Endothelial cell of umbilical vein (primary cell): Measurements from ENCODE around the gene ZNF668. TPM values are rescaled to one million over a fixed set of nuclear protein-coding genes. Genes with fewer than 3 reads are reported as not detected.

ENCODE experiments used
- BruUV-seq: library from RNA; stranded (reverse); fragments of 400-500 nt; replicated peaks from 2 replicates; lab custom pipeline; 2021; lab: Mats Ljungman, UMichigan
- CTCF ChIA-PET: fragments of 300-600, 350-600 bp; sonication (Branson Sonifier 250); formaldehyde crosslinking; loops from one replicate; lab custom pipeline; 2021; ENCODE audit warnings: antibody characterized with exemption, inconsistent platforms; lab: Charles Lee
- POLR2A ChIA-PET: fragments of 300-600, 350-600 bp; sonication (Branson Sonifier 250); formaldehyde crosslinking; loops from one replicate; lab custom pipeline; 2021; ENCODE audit warnings: antibody characterized with exemption, inconsistent platforms; lab: Charles Lee
- DNase-seq: peaks from one replicate; pipeline ENCODE4 v3.0.0-alpha.2; 2011; ENCODE audit warnings: low read depth, low spot score
- FAIRE-seq: peaks from 2 replicates; lab custom pipeline; 2011; peaks lifted over from hg19 to GRCh38; lab: Jason Lieb, UNC
- H2AFZ ChIP-seq: 2 replicates; pipeline ENCODE4 v1.6.0; 2012; ENCODE audit warnings: low read depth, low read length, control low read depth, inconsistent platforms
- H3K27ac ChIP-seq: 2 replicates; pipeline ENCODE4 v1.5.1; 2011; ENCODE audit warnings: low read depth, mild to moderate bottlenecking, control low read depth, low read length, moderate library complexity; ENCODE audit not compliant: insufficient read depth
- H3K27me3 ChIP-seq, 2 experiments: 2 replicates each; pipeline versions ENCODE4 v1.6.0 to v1.6.1; 2011; ENCODE audit warnings: low read length in 2 of 2, mixed read lengths in 1 of 2; ENCODE audit not compliant: control insufficient read depth in 2 of 2, insufficient read depth in 2 of 2
- H3K36me3 ChIP-seq, 2 experiments: 2 replicates in 1 of 2; 3 replicates in 1 of 2; pipeline ENCODE4 v1.5.1; 2011; ENCODE audit warnings: low read length in 2 of 2, mild to moderate bottlenecking in 1 of 2, moderate library complexity in 1 of 2; ENCODE audit not compliant: control insufficient read depth in 2 of 2, insufficient read depth in 2 of 2; ENCODE audit errors: extremely low read depth in 1 of 2
- H3K4me1 ChIP-seq: 3 replicates; pipeline ENCODE4 v1.5.1; 2011; ENCODE audit warnings: mild to moderate bottlenecking, low read length; ENCODE audit not compliant: control insufficient read depth, insufficient read depth; ENCODE audit errors: extremely low read depth
- H3K4me2 ChIP-seq: 2 replicates; pipeline ENCODE4 v1.6.1; 2011; ENCODE audit warnings: low read length, control low read depth, mixed read lengths; ENCODE audit not compliant: insufficient read depth
- H3K4me3 ChIP-seq, 3 experiments: fragments of 200-600 bp in 1 of 3; sonication (generic), shearing (Covaris generic) in 1 of 3; replicated peaks in 1 of 3; 2 replicates each; pipeline ENCODE4 v1.5.1; 2011 to 2016; ENCODE audit warnings: control low read depth in 3 of 3, low read length in 3 of 3, mild to moderate bottlenecking in 2 of 3, inconsistent platforms in 1 of 3, low read depth in 1 of 3, moderate library complexity in 1 of 3; ENCODE audit not compliant: insufficient read depth in 1 of 3
- H3K79me2 ChIP-seq: 2 replicates; pipeline ENCODE4 v1.6.0; 2012; ENCODE audit warnings: low read length, inconsistent platforms; ENCODE audit not compliant: control insufficient read depth, insufficient read depth
- H3K9ac ChIP-seq: replicated peaks from 2 replicates; pipeline ENCODE3; 2011; ENCODE audit warnings: low read length, control low read depth; ENCODE audit not compliant: insufficient read depth; ENCODE audit errors: extremely low read depth
- H3K9me1 ChIP-seq: replicated peaks from 3 replicates; pipeline ENCODE4 v1.6.0; 2011; ENCODE audit warnings: mild to moderate bottlenecking, low read length; ENCODE audit not compliant: control insufficient read depth, insufficient read depth; ENCODE audit errors: extremely low read depth
- H3K9me3 ChIP-seq: replicated peaks from 2 replicates; pipeline ENCODE4 v1.5.1; 2012; ENCODE audit warnings: low read length, inconsistent platforms; ENCODE audit not compliant: control insufficient read depth, insufficient read depth
- H4K20me1 ChIP-seq: replicated peaks from 2 replicates; pipeline ENCODE3; 2011; ENCODE audit warnings: mild to moderate bottlenecking, low read length; ENCODE audit not compliant: control insufficient read depth, insufficient read depth; ENCODE audit errors: extremely low read depth
- EZH2 ChIP-seq: IDR thresholded peaks from 2 replicates; pipeline ENCODE4 v1.6.1; 2012; ENCODE audit warnings: borderline replicate concordance, low read depth, mild to moderate bottlenecking, moderate library complexity, low read length, inconsistent platforms; ENCODE audit not compliant: severe bottlenecking
- FOS ChIP-seq: IDR thresholded peaks from 2 replicates; pipeline ENCODE4 v1.6.1; 2011; ENCODE audit warnings: mild to moderate bottlenecking, low read length, moderate library complexity, borderline replicate concordance; ENCODE audit not compliant: insufficient read depth
- GATA2 ChIP-seq: IDR thresholded peaks from 2 replicates; pipeline ENCODE4 v1.7.0; 2011; ENCODE audit warnings: low read depth, mild to moderate bottlenecking, moderate library complexity, mixed read lengths, low read length; ENCODE audit not compliant: insufficient read length, insufficient read depth
- JUN ChIP-seq: IDR thresholded peaks from 2 replicates; pipeline ENCODE4 v1.6.1; 2011; ENCODE audit warnings: borderline replicate concordance, low read depth; ENCODE audit not compliant: insufficient read length, insufficient read depth
- MYC ChIP-seq: IDR thresholded peaks from one replicate; pipeline ENCODE4 v1.6.1; 2011; ENCODE audit warnings: mild to moderate bottlenecking, low read depth, low read length
- POLR2A ChIP-seq: IDR thresholded peaks from 2 replicates; pipeline ENCODE4 v1.6.1; 2012; ENCODE audit warnings: low read depth, mild to moderate bottlenecking, control low read depth, low read length
- POLR2AphosphoS5 ChIP-seq: IDR thresholded peaks from 2 replicates; pipeline ENCODE4 v1.6.1; 2012; ENCODE audit warnings: low read depth, mild to moderate bottlenecking, control low read depth, low read length, moderate library complexity; ENCODE audit not compliant: insufficient read depth
- dilution Hi-C: fragments of 300-500 bp; cut with MboI; formaldehyde crosslinking; loops from one replicate; pipeline ENCODE4 v1.15.0; 2019; ENCODE audit warnings: low sequenced_read_pairs; ENCODE audit not compliant: extremely low pct_ligation_motif_present
- intact Hi-C: fragments of 100-400 bp; cut with micrococcal nuclease; formaldehyde crosslinking; loops from one replicate; pipeline ENCODE4 v1.10.0; 2022
- polyA plus RNA-seq, 4 experiments: library from polyadenylated mRNA; depleted of rRNA in 3 of 4; stranded (reverse) in 3 of 4; unstranded in 1 of 4; fragments of >200 nt; gene quantifications; 2 replicates each; pipeline versions ENCODE4 v1.2.1 to v1.2.3, GENCODE V29; 2011 to 2012; ENCODE audit warnings: missing spikeins in 1 of 4
- total RNA-seq: library from RNA; stranded (reverse); gene quantifications from 2 replicates; pipeline ENCODE4 v1.2.3, GENCODE V29; 2021
- TF ChIP-seq, protein P1 (sequence below), 2 donors: IDR thresholded peaks; 1 replicate in 1 of 2; 2 replicates in 1 of 2; pipeline ENCODE4 v1.5.1; 2011; ENCODE audit warnings: low read length in 2 of 2, mild to moderate bottlenecking in 2 of 2, moderate library complexity in 2 of 2, control low read depth in 1 of 2, inconsistent platforms in 1 of 2, low read depth in 1 of 2; ENCODE audit not compliant: insufficient read depth in 1 of 2; ENCODE audit errors: extremely low read depth in 1 of 2
- TF ChIP-seq, protein P2 (sequence below): IDR thresholded peaks from 2 replicates; pipeline ENCODE4 v1.6.1; 2011; ENCODE audit not compliant: insufficient read depth, insufficient read length

ZNF668 gene
- total and polyA plus RNA-seq, 2 donors (not counting 3 experiments of a cell fraction or from before 2014, with no cell fraction given), result 11.8 to 13.3 TPM

DNA sequence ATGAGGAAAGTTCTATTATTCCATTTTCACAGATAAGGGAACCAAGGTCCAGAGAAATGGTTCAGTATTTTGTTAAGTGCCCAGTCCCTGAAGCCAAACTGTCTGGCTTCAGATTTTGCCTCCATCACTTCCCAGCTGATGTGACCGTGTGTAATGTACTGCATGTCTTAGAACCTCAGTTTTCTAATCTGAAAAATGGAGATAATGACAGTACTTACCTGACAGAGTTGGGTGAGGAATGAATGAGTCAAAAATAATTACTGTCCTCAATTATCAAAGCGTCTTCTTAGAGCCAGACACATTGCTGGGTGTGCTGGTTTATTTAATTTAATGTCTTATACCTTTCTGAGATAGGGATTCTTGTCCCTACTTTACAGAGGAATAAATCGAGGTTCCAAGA is 6.7 kb downstream of the ZNF668 start:
- Histone ChIP-seq H3K36me3 (peaks cover 0 to 6% of the 10 kb centered on the region in 2 experiments), H3K27ac (no peak overlapping the region), H3K27me3 (no peaks in the 10 kb centered on the region), H3K9me3 (no peaks in the 10 kb centered on the region), H3K4me1 (peaks cover 20% of the 10 kb centered on the region), H3K4me3 (no peak overlapping the region), H3K4me2 (no peak overlapping the region), H3K79me2 (peaks cover 33% of the 10 kb centered on the region), H3K9ac (no peak overlapping the region), H3K9me1 (no peaks in the 10 kb centered on the region), H4K20me1 (no peaks in the 10 kb centered on the region), H2AFZ (no peak overlapping the region)
- no peak for DNase-seq
- no TSS peak for BruUV-seq
- TF ChIP-seq MYC (no peak), POLR2AphosphoS5 (no peak), JUN (no peak), POLR2A (no peak), GATA2 (no peak), EZH2 (no peak), FOS (no peak)
- TF ChIP-seq, protein P1, sequence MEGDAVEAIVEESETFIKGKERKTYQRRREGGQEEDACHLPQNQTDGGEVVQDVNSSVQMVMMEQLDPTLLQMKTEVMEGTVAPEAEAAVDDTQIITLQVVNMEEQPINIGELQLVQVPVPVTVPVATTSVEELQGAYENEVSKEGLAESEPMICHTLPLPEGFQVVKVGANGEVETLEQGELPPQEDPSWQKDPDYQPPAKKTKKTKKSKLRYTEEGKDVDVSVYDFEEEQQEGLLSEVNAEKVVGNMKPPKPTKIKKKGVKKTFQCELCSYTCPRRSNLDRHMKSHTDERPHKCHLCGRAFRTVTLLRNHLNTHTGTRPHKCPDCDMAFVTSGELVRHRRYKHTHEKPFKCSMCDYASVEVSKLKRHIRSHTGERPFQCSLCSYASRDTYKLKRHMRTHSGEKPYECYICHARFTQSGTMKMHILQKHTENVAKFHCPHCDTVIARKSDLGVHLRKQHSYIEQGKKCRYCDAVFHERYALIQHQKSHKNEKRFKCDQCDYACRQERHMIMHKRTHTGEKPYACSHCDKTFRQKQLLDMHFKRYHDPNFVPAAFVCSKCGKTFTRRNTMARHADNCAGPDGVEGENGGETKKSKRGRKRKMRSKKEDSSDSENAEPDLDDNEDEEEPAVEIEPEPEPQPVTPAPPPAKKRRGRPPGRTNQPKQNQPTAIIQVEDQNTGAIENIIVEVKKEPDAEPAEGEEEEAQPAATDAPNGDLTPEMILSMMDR (IDR thresholded peaks at IDR 0.05; ENCODE audit: extremely low read depth in 1 of 2, insufficient read depth in 1 of 2, low read depth in 1 of 2, low read length in 2 of 2), result no peak
- TF ChIP-seq, protein P2, sequence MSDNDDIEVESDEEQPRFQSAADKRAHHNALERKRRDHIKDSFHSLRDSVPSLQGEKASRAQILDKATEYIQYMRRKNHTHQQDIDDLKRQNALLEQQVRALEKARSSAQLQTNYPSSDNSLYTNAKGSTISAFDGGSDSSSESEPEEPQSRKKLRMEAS, result no peak
- FAIRE-seq, result no peak
- ChIA-PET POLR2A (no interaction called here), CTCF (interaction anchor here (0.9 kb wide), 1 partner anchor 82 kb away, joined by 3 read pairs; the partner anchor contains the start of gene HSD3B7)
- intact Hi-C loops (no loop called here), dilution Hi-C loops (no loop called here)
